Ectodermal cell (in vitro differentiated cells): ENCODE results near the gene TAF3.
A peak's percentile ranks its signal among the peaks of the same experiment; 100 is the strongest.

ENCODE experiments used
- H3K27ac ChIP-seq: 2 replicates; pipeline ENCODE4 v1.7.0; 2013; ENCODE audit warnings: mild to moderate bottlenecking, low read depth, low read length; ENCODE audit not compliant: insufficient read depth, poor library complexity, severe bottlenecking
- H3K27me3 ChIP-seq: 2 replicates; pipeline ENCODE4 v1.7.0; 2013; ENCODE audit warnings: mild to moderate bottlenecking, low read length; ENCODE audit not compliant: insufficient read depth, control insufficient read depth, poor library complexity, severe bottlenecking
- H3K36me3 ChIP-seq: one replicate; pipeline ENCODE4 v1.7.0; 2013; ENCODE audit warnings: low read length; ENCODE audit not compliant: control insufficient read depth, insufficient read depth
- H3K4me1 ChIP-seq: one replicate; pipeline ENCODE4 v1.7.0; 2013; ENCODE audit warnings: low read length; ENCODE audit not compliant: control insufficient read depth, insufficient read depth
- H3K4me3 ChIP-seq: 2 replicates; pipeline ENCODE4 v1.7.0; 2013; ENCODE audit warnings: low read depth, low read length, control low read depth; ENCODE audit not compliant: insufficient read depth
- H3K9me3 ChIP-seq: 2 replicates; pipeline ENCODE4 v1.7.0; 2013; ENCODE audit warnings: mild to moderate bottlenecking, low read length, moderate library complexity; ENCODE audit not compliant: control insufficient read depth
- WGBS, 2 experiments: methylation state at CpG; one replicate each; pipeline ENCODE4 v1.1.7; 2013; ENCODE audit warnings: missing lambda C conversion rate in 2 of 2; 5-methylcytosine and 5-hydroxymethylcytosine counted together

Gene TAF3

DNA sequence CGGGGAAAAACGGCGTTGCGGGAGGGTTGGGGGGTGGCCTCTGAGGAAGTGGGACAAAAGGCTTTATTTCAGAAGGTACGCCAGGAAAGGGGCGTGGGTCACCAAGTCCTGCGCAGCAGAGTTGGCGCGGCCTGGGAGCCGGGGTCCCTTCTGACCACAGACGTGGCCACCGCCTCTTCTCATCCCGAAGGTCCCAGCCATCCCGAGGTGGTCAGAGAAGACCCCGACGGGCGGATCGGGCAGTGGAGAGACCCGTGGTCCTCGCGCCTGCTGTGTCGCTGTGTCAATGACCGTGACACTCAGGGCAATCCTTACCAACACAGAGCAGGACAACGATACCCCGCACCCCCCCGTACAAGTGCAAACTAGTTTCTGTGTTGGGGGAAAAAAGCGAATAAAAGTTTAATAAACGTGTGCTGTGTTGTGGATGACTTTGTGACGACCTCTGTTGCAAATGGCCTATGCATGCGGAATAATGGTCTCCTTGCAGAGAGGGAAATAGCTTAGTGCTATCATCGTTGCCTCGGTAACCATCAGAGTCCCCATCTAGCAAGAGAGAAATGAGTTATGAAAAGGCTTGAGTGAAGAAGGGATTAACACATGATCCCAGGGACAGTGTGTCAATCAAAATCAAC lies 216.8 kb downstream of the TAF3 start:
- Histone ChIP-seq H3K9me3 (no peaks in the 10 kb centered on the region), H3K4me1 (peaks cover 30% of the 10 kb centered on the region), H3K4me3 (peak overlapping the region; percentile 22), H3K36me3 (no peaks in the 10 kb centered on the region), H3K27ac (no peak overlapping the region), H3K27me3 (peaks cover 95% of the 10 kb centered on the region)
- 4 to 5% methylated on average over 32 of the region's 32 CpGs for WGBS, 2 experiments

DNA sequence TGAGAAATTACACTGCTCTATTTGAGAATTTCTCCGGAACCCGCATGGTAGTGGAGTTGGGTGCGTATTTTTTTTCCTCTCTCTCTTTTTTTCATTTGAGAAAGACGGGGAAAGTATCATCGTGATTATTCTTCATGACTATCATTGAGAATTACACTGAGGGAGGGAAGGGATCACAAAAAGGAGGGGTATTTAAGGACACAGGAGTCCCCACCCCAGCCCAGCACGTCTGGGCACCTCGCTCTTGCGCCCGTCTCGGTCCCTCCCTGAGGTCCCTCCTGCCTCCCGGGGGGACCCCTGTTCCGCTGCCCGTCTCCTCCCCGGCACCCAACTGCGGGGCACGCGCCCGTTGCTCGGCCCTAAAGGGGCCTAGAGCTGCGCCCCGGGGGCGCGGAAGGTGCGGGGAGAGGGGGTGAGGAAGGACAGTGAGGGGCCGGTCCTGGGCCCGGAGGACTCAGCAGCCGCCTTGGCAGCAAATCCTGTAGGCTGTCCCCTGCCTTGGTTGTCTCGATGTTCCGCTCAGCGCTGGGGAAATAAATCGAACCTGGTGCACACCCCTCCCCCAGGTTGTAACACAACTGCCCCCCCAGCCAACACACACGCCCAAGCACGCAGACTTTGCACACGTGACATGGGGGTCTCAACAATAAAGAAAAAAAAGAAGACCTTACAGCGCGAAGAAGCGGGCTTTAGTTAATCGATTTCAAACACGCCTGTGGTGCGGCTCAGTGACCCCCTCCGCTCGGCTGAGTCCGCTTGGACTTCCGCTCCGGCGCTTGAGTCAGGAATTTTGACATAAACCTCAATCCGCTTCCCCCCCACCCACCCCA lies 217.6 kb downstream of the TAF3 start:
- no peaks in the 10 kb centered on the region for H3K36me3 ChIP-seq
- 4 to 6% methylated on average over 46 to 47 of the region's 47 CpGs for WGBS, 2 experiments
- no peaks in the 10 kb centered on the region for H3K9me3 ChIP-seq
- peaks cover 98% of the 10 kb centered on the region for H3K27me3 ChIP-seq
- H3K27ac ChIP-seq, result no peak overlapping the region
- peaks cover 30% of the 10 kb centered on the region for H3K4me1 ChIP-seq
- no peak overlapping the region for H3K4me3 ChIP-seq

DNA sequence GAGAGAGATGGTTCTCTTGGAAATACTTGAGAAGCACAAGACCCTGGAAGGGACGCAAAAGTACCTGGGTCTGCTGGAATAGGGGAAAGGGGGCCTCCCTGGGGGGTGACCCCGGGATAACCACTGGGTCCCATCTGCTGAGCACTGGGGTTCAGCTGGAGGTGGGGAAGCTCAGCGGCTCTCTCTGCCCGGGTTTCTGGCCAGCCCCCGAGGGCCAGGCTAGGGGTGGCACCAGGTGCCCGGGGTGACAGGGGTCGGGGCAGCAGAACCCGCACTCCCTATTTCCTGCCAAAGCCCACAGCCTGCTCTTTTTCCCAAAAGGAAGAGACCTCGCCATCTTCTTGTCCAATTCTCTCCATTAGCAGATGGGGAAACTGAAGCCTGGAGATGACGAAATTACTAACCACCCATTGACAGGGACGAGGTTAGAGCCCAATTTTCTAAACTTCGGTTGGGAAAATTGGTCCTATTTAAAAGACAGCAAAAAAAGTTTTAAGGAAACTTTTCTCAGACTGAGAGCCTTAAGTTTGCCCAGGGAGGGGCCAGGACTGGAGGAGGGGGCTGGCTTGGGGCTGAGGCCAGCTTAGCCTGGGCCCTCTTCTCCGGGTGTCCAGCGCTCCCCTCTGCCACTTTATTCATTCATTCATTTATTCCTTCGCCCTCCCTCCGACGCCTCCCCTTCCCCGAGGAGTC lies 218.3 kb downstream of the TAF3 start:
- H3K27me3 ChIP-seq, result peaks cover 100% of the 10 kb centered on the region
- peaks cover 30% of the 10 kb centered on the region for H3K4me1 ChIP-seq
- no peaks in the 10 kb centered on the region for H3K9me3 ChIP-seq
- no peak overlapping the region for H3K27ac ChIP-seq
- WGBS, 2 experiments, result 6 to 10% methylated on average over 18 of the region's 18 CpGs
- no peak overlapping the region for H3K4me3 ChIP-seq
- no peaks in the 10 kb centered on the region for H3K36me3 ChIP-seq

DNA sequence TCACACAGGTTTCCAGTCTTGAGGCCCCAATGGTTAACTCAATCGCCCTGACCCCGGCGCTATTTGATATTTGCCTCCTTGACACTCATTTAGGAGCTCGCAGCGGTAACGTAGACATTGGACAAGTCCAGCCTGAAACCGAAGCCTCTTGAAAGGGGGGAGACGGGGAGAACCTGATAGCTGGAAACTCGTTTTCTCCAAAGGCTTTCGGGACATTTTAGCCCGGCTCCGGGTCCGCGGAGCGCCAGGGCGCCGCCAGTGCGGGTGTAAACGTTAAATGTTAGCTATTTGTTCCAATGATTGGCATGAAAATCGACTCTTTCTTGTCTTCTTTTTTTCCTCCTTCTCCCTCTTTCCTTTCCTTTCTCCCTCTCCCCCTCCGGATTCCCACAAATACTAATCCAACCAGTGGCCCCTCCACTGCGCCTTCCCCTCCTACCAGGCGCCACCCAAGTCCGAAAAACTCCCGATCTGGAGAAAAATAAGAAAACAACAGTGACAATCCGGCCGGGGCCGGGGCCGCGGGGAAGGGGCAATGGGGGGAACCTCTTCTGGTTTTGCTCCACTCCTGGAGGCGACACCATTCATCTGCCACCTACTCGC lies 219.0 kb downstream of the TAF3 start:
- Histone ChIP-seq H3K36me3 (no peaks in the 10 kb centered on the region), H3K9me3 (no peaks in the 10 kb centered on the region), H3K27me3 (peaks cover 100% of the 10 kb centered on the region), H3K4me1 (peaks cover 30% of the 10 kb centered on the region), H3K27ac (no peak overlapping the region), H3K4me3 (no peak overlapping the region)
- 6 to 9% methylated on average over 31 to 32 of the region's 32 CpGs for WGBS, 2 experiments

DNA sequence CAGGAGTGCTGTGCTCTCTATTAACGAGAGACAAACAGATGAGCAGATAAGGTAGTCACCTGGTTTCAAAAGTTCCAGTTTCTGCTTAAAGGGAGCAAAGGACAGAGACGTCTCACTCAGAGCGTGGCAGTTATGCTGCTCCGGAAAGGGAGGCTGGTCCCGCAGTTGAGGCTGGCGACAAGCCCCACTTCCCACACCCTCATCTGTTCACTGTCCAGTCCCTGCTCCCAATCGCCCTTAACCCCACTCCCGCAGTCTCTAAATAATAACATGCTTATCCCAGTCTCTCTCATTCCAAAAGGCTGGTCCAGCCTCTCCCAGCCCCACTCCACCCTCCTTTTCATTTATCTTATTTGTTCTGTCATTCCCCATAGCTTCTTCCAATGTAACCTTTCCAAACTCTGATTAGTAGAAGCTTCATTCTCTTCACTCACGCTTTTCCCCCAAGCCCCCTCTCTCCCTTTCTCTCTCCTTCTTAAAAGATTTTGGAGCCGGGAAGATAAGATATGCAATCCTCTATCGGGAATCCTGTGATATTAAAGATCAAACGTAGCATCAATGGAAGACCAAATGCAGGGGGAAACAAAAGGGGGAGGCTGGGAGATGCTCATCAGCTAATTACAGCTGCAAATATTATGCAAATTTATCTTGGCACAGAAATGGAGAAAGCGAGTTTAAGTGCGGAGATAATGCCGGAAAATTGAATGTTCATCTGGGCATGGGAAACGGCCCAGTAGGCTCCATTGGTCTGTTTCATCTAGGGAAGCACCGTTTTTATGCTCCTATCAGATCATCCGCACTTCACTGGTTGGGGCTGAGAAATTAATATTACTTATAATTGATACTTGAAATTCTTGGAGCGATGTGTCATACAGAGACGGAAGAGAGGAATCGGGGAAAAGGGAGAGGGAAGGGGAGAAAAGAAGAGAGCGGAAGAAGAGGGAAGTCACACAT lies 219.9 kb downstream of the TAF3 start:
- Histone ChIP-seq H3K4me3 (no peak overlapping the region), H3K36me3 (no peaks in the 10 kb centered on the region), H3K27me3 (peaks cover 100% of the 10 kb centered on the region), H3K27ac (no peak overlapping the region), H3K4me1 (peaks cover 30% of the 10 kb centered on the region), H3K9me3 (no peaks in the 10 kb centered on the region)
- 10 to 14% methylated on average over 20 to 22 of the region's 22 CpGs for WGBS, 2 experiments

DNA sequence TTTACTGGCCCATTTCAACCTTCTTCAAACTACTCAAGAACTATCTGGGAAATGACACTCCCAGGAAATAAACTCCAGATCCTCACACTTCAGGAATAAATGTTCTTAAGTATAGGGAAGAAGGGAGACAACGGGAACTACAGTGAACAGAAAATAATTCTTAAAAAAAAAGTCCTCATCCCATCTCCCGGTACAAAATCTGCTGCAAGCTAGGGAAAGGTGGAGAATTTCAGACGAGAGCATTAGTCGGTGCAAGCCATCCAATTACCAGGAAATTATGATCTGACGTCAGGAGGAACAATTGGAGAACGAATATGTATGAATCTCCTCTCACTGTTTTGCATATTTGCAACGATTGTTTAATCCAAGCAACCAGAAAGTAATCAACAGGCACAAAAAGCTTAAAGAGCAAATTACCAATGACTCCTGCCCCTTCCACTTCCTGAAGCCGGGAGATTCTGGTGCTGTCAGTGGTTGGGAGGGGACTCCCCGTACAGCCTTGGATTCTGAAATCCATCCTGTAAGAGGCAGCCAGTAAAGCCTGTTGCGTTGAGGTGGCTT lies 221.1 kb downstream of the TAF3 start:
- peaks cover 23% of the 10 kb centered on the region for H3K4me1 ChIP-seq
- no peaks in the 10 kb centered on the region for H3K36me3 ChIP-seq
- peaks cover 100% of the 10 kb centered on the region for H3K27me3 ChIP-seq
- no peak overlapping the region for H3K27ac ChIP-seq
- 6 to 8% methylated on average over 9 to 10 of the region's 10 CpGs for WGBS, 2 experiments
- no peak overlapping the region for H3K4me3 ChIP-seq
- no peaks in the 10 kb centered on the region for H3K9me3 ChIP-seq

DNA sequence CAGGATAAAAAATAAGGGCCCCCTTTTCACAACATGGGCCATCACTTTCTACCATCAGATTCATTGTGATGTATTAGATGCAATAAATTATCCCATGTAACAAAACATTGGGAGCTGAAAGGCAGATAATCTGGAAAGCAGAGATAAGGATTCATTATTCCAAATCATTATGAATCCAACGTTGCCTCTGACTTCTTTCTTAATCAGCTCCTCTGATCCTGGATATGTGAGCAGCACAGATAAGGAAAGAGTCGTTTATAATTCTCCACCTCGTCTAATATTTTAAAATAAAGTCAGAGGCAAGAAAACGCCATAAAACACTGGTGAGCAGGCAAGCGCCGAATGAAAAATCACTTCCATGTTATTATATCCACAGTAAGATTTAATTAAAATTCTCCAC lies 222.3 kb downstream of the TAF3 start:
- no peak overlapping the region for H3K4me3 ChIP-seq
- WGBS, 2 experiments, result 22 to 27% methylated on average over 6 of the region's 6 CpGs
- H3K4me1 ChIP-seq, result peaks cover 24% of the 10 kb centered on the region
- peaks cover 100% of the 10 kb centered on the region for H3K27me3 ChIP-seq
- no peaks in the 10 kb centered on the region for H3K36me3 ChIP-seq
- H3K9me3 ChIP-seq, result no peaks in the 10 kb centered on the region
- H3K27ac ChIP-seq, result no peak overlapping the region

DNA sequence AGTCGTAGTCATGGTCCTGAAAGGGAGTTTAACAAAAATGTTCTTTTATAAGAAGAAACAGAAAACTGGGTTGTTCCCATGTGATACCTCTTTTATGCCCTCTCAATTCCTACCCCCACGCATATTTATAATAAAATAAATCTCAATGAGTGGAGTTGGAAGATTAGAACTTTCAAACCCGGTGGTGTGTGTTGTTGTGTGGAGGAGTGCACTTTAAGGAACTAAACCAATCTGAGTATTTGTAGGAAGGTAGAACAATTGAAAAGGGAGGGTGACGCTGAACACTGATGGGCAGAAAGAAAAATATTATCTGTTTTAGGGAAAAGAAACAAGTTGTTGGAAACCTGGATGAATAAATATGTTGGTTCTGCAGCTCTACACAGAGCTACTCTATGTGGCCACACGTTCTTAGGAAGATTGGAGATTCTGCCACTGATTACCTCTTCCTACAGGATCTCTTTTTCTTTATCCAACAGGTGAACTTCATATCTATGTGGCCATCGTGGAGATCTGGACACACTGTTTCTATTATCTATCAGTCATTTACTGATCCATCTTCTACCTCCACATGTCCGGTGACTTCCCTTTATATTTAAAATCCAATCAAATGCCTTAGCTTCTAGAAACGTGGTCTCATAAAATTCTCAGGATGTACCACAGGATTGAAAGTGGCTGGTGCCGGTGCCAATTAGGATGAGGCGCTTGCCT lies 223.1 kb downstream of the TAF3 start:
- 11 to 13% methylated on average over 8 to 9 of the region's 10 CpGs for WGBS, 2 experiments
- Histone ChIP-seq H3K4me1 (peaks cover 30% of the 10 kb centered on the region), H3K27me3 (peaks cover 100% of the 10 kb centered on the region)

More for the DNA sequence above, 223.1 kb downstream of the TAF3 start:
- Histone ChIP-seq H3K36me3 (no peaks in the 10 kb centered on the region), H3K27ac (no peak overlapping the region), H3K4me3 (no peak overlapping the region), H3K9me3 (no peaks in the 10 kb centered on the region)
